Mononuclear cell (primary cell): ENCODE data around the gene SIGLEC5. TPM values are rescaled to one million over a fixed set of nuclear protein-coding genes. Genes with fewer than 3 reads are reported as not detected.
A peak's percentile ranks its signal among the peaks of the same experiment; 100 is the strongest.

Source experiments
- H3K27me3 ChIP-seq: 2 replicates; pipeline ENCODE4 v1.6.0; 2011; ENCODE audit warnings: low read length, control low read depth; ENCODE audit not compliant: insufficient read depth
- H3K4me1 ChIP-seq: 2 replicates; pipeline ENCODE4 v1.5.1; 2011; ENCODE audit warnings: mild to moderate bottlenecking, low read length, control low read depth; ENCODE audit not compliant: insufficient read depth
- H3K4me3 ChIP-seq: 2 replicates; pipeline ENCODE4 v1.5.1; 2011; ENCODE audit warnings: mild to moderate bottlenecking, low read length, moderate library complexity
- H3K9me3 ChIP-seq: 2 replicates; pipeline ENCODE4 v1.5.1; 2011; ENCODE audit warnings: low read depth, mild to moderate bottlenecking, control low read depth, low read length
- total RNA-seq: library from RNA; depleted of rRNA; stranded (reverse); fragments of >200 nt; gene quantifications from one replicate; pipeline ENCODE4 v1.2.3, GENCODE V29; 2012

SIGLEC5 gene
- total RNA-seq, 1 donor, result not detected

DNA sequence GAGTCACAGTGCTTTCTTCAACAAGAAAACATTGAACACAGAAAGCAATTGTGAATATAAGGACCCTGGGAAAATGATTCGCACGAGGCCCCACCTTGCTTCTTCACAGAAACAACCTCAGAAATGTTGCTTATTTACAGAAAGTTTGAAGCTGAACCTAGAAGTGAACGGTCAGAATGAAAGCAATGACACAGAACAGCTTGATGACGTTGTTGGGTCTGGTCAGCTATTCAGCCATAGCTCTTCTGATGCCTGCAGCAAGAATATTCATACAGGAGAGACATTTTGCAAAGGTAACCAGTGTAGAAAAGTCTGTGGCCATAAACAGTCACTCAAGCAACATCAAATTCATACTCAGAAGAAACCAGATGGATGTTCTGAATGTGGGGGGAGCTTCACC is 43.4 kb downstream of the SIGLEC5 start:
- Histone ChIP-seq H3K4me1 (peaks cover 10% of the 10 kb centered on the region), H3K9me3 (peaks cover 27% of the 10 kb centered on the region), H3K4me3 (no peak overlapping the region), H3K27me3 (no peaks in the 10 kb centered on the region)

DNA sequence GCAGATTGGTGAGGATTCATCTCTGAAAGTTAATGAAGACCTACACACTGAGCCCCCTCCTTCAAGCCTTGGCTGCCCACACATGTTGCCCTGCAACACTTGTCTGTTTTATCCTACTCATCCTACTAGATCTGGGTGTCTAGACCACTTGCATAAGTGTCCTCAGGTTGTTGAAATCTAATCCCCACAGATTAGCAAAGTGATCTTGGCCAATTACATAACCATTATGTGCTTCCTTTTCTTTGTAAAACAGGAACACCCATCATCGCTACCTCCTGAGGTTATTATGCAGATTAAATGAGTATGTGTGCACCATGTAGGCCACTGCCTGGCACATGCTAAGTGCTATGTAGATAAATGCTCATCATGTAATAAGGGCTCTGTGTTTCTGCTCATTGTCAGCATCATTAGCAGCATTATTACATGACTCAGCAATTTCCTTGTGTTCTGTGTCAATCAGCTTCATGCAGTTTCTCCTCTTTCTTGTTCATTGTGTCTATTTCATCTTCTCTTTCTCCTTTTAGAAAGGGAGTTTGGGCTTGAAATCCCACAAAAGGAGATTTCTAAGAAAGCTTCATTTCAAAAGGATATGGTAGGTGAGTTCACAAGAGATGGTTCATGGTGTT is 44.0 kb downstream of the SIGLEC5 start:
- Histone ChIP-seq H3K27me3 (no peaks in the 10 kb centered on the region), H3K4me3 (no peak overlapping the region), H3K9me3 (peaks cover 27% of the 10 kb centered on the region), H3K4me1 (peaks cover 10% of the 10 kb centered on the region)

DNA sequence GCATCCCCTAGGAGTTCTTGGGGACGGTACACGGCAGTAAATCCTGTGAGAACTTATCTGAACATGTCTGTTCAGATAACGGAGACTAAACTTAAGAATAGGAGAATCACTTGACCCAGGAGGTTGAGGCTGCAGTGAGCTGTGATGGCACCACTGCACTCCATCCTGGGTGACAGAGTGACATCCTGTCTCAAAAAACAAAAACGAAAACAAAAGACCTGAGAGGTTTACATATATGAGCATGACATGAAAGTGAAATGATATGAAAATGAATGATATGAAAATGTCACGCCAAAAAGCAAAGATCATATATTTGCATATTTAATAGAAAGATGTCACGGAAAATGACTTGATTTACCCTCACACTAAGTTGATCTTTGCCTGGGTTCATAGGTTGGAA is 53.4 kb downstream of the SIGLEC5 start:
- no peak overlapping the region for H3K4me3 ChIP-seq
- peaks cover 18% of the 10 kb centered on the region for H3K4me1 ChIP-seq
- H3K9me3 ChIP-seq, result no peaks in the 10 kb centered on the region
- H3K27me3 ChIP-seq, result no peaks in the 10 kb centered on the region

DNA sequence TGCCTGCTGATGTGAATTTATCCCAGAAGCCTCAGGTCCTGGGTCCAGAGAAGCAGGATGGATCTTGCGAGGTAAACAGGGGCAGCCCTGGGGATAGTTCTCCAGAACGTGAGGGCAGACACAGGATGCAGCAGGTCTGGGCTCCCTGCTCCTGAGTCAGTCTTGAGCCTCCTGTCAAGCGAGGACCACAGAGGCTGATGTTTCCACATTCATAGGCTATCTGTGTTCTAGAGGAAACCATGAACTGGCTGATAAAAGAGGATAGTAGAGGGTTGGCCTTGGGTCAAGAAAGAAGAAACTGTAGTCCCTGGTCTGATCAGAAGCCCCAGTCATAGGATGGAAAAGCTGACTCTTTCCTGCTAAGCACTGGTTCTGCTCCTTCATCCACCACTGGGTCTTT is 56.9 kb downstream of the SIGLEC5 start:
- no peak overlapping the region for H3K4me3 ChIP-seq
- no peaks in the 10 kb centered on the region for H3K9me3 ChIP-seq
- no peaks in the 10 kb centered on the region for H3K27me3 ChIP-seq
- H3K4me1 ChIP-seq, result peaks cover 23% of the 10 kb centered on the region

DNA sequence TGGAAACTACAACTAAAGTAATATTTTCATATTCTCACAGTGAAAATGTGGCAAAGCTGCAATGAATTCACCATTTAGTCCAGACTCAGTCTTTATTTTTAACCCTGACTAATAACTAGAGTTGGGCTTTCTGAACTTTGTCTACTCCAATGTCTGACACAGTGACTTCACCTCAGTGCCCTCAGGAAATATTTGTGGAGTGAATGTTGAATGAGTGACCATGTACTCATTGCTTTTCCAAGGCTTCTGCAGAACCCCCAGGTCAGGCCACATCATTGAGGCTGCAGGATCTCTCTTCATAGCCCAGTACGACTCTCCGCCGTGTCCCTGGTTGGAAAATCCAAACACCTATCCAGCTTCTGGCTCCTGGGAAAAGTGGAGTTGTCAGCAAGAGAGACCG is 57.3 kb downstream of the SIGLEC5 start:
- no peaks in the 10 kb centered on the region for H3K27me3 ChIP-seq
- no peak overlapping the region for H3K4me3 ChIP-seq
- peaks cover 23% of the 10 kb centered on the region for H3K4me1 ChIP-seq
- no peaks in the 10 kb centered on the region for H3K9me3 ChIP-seq

DNA sequence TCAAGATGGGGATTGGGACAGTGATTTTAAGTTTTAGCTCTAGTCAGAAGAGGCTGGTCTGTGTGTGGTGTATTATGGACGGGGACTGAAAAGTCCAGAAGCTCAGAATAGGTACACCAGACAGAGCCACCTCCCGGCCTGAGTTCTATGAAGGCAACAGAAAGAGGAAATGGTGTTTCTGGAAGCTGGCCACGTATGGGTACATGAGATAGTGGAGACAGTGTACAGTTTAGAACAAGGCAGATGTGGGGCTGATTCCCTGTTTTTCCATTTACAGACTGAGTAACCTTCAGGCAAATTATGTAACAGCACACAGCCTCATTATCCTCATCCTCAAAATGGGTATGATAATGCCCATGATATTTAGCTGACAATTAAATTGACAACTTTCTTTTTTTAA is 57.8 kb downstream of the SIGLEC5 start:
- no peaks in the 10 kb centered on the region for H3K9me3 ChIP-seq
- peaks cover 23% of the 10 kb centered on the region for H3K4me1 ChIP-seq
- no peaks in the 10 kb centered on the region for H3K27me3 ChIP-seq
- no peak overlapping the region for H3K4me3 ChIP-seq

DNA sequence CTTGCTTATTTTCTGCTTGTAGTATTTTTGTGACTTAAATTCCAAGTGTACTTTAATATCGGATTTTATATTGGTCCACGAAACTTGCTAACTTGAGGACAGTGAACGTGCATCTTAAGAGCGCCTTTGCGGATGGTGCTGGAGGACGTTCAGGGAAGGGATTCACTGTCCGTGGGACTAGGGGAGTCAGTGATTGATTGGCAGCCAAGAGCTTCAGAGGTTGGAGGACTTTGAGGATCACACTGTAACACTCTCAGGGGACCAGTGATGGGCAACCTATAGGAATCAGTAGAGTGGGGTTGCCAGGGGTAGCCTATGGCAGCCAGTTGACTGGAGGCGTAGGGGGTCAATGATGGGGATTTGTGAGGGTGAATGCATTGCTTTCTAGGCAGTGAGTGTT is 58.6 kb downstream of the SIGLEC5 start:
- H3K4me3 ChIP-seq, result peak overlapping the region; percentile 74
- H3K9me3 ChIP-seq, result no peaks in the 10 kb centered on the region
- H3K27me3 ChIP-seq, result no peaks in the 10 kb centered on the region
- peaks cover 23% of the 10 kb centered on the region for H3K4me1 ChIP-seq

DNA sequence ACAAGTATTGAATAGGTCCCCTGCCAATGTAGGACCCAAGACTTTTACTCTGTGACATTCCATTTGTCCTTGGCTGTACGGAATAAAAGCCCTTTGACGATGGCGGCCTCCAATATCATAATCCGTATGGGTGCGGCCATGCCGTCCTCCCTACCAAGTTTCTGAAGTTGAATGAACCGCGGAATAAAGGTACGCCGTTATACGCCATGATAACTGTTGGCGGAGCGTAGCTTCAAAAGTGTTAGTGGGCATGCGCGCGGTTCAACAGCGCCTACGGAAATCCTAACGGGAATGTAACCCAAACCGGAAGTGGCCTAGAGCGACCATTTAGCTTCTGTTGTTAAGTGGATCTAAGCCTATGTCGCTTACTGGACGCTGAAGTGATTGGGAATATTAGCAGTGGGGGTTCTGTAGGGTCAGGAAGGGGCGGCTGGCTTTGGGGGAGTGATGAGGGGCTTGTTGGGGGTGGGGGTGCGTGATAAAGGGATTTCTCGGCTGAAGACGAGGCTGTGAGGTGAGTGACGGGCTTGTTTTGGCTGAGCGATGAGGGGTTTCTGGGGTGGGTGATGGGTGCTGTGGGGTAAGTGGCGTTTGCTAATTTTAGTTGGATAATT is 59.1 kb downstream of the SIGLEC5 start, which contains the start of gene ZNF175:
Gene ZNF175, plus strand, starts transcription at position 322 of the 614 bp plus-strand sequence. CDS start 2,047 bp downstream, outside the sequence.
- Histone ChIP-seq H3K27me3 (no peaks in the 10 kb centered on the region), H3K4me3 (peak within 1 kb of the TSS; percentile 74), H3K9me3 (no peaks in the 10 kb centered on the region), H3K4me1 (peaks cover 23% of the 10 kb centered on the region)

DNA sequence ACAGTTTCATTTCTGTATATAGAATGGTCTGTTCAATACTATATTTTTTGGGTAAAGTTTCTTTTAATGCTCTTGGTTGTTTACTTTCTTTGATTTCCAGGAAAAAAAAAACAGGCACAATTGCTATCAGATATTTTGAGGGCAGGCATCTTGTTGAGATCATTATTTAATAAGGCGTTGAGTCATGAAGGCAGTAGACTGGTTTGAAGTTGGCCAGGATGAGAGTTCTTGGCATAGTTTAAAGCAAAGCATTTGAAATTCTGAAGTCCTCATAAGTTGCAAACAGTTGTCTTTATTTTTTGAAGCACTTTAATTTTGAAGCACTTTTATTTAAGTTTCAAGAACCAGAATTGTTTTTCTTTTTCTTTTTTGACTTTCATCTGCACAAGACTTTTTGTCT is 61.7 kb downstream of the SIGLEC5 start:
- Histone ChIP-seq H3K4me3 (no peak overlapping the region), H3K9me3 (no peaks in the 10 kb centered on the region), H3K4me1 (peaks cover 36% of the 10 kb centered on the region), H3K27me3 (no peaks in the 10 kb centered on the region)

DNA sequence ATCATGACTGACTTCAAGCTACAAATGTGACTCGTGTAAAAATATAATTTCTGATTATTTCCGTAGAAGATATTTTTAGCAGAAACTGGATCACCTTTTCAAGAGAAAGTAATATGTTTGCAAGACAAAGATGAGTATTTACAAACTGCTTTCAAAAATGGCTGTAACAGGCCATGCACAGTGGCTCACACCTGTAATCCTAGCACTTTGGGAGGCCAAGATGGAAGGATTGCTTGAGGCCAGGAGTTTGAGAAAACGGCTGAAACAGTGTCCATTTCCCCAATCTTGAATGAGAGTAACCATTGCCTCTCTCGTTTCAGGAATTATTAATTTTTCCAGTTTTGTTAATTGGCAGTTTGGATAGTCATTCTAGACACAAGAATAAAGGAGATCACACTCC is 62.6 kb downstream of the SIGLEC5 start:
- H3K9me3 ChIP-seq, result no peaks in the 10 kb centered on the region

DNA sequence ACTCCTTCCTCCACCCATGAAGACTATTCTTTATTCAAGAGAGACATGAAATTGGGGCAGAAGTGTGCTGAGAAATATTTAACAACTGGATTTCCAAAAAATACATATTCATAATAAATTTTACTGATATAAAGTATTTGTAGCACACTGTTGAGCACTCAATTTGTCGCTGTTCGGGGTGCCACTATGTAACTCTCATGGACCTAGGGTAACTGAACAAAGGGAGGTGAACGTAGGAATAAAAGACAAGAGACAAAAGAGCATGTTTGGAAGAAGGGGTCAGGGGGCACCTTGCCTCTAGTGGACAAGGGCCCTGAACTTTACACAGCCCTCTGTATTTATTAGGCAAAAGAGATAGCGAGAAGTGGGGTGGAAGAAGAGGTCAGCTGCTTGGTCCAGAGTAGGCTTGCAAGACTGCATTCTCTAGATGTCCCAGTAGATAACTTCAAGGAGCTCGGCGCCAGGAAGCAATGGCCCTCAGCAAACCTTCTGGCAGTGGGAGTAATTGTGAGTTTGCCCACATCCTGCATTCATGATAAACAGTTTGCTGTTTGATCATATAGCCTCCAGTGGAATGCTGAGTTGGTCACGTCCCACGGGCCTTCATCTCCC is 63.6 kb downstream of the SIGLEC5 start:
- H3K4me3 ChIP-seq, result no peak overlapping the region
- no peaks in the 10 kb centered on the region for H3K27me3 ChIP-seq
- H3K4me1 ChIP-seq, result peaks cover 18% of the 10 kb centered on the region
- H3K9me3 ChIP-seq, result no peaks in the 10 kb centered on the region

More for the DNA sequence above, 62.6 kb downstream of the SIGLEC5 start:
- H3K4me1 ChIP-seq, result peaks cover 28% of the 10 kb centered on the region
- no peak overlapping the region for H3K4me3 ChIP-seq
- H3K27me3 ChIP-seq, result no peaks in the 10 kb centered on the region

DNA sequence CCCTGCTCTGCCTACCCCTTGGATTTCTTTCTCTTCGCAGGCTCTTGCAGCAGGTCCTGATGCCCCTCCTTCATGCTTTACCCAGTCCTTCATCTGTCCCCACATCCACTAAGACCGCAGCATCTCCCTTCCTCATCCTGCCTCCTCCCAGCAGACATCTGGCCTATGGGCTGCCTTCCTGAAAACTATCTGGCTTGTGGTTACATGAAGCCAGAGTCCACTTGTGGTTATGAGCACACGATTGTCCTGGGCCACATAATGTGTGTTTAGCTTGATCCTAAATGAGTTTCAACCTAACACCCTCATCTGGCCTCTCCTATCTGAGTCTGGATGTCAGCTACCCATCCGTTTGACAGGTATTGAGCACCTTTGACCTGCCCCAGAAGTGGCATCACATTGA is 64.6 kb downstream of the SIGLEC5 start:
- no peaks in the 10 kb centered on the region for H3K27me3 ChIP-seq
- no peak overlapping the region for H3K4me3 ChIP-seq
- no peaks in the 10 kb centered on the region for H3K9me3 ChIP-seq
- H3K4me1 ChIP-seq, result peaks cover 16% of the 10 kb centered on the region

DNA sequence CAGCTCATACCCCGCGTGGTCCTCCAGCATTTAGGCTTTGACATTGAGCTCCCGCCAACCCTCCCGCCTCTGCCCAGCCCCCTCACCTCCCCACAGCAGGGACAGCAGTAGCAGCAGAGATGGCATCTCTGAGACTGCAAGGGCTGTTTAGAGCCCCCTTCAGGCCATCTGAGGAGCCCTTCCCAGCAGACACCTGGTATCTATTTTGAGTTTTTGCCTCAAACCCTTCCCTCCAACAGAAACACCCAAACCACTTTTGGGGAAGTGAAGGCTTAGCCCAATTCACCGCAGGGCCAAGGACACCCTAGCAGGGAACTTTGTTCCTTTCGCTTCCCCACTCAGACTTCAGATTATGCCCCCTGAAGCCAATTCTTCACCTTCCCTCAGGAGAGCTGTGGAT is 65.4 kb downstream of the SIGLEC5 start:
- Histone ChIP-seq H3K4me1 (peaks cover 16% of the 10 kb centered on the region), H3K9me3 (no peaks in the 10 kb centered on the region), H3K27me3 (peaks cover 3% of the 10 kb centered on the region), H3K4me3 (no peak overlapping the region)
